Activated T-helper 1 cell treated with anti-CD3 and anti-CD28 coated beads, Interleukin-2, amount 50 U/mL, for 16 hours (primary cell): ENCODE measurements around the gene NDUFA11.
"Not testable (repeated sequence)": the region's sequence is repeated elsewhere in the genome, so short reads cannot be mapped to it uniquely, and the experiment has no call there.

ENCODE experiments used
- DNase-seq, 2 donors: peaks; one replicate each; pipeline ENCODE4 v3.0.0-alpha.2; 2020; ENCODE audit warnings: low read depth in 1 of 2, low spot score in 1 of 2

The NDUFA11 gene

DNA sequence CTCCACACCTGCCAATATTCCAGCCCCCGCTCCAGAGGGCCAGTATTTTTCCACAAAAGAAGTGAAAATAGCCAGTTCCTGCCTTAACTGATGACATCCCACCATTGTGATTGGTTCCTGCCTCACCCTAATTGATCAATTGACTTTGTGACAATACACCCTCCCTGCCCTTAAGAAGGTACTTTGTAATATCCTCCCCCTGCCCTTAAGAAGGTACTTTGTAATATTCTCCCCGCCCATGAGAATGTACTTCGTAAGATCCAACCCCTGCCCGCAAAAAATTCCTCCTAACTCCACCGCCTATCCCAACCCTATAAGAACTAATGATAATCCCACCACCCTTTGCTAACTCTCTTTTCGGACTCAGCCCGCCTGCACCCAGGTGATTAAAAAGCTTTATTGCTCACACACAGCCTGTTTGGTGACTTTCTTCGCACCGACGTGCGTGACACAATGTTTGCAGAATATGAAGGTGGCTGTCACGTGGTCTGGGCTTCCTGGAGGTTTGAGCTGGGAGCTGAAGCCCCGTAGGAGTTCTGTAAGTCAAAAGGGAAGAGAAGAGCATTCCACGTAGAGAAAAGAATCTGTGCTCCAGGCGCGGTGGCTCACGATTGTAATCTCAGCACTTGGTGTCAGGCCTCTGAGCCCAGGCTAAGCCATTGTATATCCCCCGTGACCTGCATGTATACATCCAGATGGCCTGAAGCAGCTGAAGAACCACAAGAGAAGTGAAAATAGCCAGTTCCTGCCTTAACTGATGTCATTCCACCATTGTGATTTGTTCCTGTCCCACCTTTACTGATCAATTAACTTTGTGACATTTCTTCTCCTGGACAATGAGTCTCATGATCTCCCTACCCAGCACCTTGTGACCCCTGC lies 46.1 kb downstream of the NDUFA11 start:
- no peak for DNase-seq

DNA sequence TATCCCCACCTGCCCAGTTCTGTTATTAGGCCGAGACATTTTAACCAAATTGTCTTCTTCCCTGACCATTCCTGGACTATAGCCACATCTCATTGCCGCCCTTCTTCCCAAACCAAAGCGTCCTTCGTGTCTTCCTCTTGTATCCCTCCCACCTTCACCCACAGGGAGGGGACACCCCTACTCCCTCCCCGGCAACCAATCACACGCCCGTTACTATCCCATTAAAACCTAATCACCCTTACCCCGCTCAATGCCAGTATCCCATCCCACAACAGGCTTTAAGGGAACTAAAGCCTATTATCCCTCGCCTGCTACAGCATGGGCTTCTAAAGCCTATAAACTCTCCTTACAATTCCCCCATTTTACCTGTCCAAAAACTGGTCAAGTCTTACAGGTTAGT lies 48.4 kb downstream of the NDUFA11 start:
- DNase-seq = not testable (repeated sequence)

DNA sequence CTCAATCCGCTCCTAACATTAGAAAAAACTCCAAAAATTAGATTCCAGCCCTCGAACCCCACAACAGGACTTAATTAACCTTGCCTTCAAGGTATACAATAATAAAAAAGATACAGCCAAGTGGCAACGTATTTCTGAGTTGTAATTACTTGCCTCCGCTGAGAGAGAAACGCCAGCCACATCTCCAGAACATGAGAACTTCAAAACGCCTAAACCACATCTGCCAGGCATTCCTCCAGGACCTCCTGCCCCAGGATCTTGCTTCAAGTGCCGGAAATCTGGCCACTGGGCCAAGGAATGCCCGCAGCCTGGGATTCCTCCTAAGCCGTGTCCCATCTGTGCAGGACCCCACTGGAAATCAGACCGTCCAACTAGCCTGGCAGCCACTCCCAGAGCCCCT lies 49.5 kb downstream of the NDUFA11 start:
- DNase-seq = not testable (repeated sequence)

DNA sequence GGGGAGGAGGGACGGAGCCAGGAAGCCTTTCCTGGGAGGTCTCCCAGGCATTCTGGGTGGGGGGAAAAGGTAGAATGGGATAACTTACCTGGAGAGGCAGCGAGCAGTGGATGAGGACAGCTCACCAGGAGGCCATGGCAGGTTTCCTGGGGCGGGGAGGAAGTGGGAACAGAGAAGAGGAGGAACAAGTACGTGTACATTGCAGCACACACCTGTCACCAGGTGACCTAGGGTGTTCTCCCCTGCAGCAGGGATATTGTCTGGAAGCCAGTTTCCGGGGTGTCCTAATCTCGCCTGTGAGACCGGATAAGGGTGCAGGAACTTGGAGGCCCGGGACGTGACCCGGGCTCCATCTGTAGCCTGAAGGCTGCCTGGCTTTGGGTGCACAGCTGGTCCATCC lies 52.3 kb downstream of the NDUFA11 start, which contains the start of gene FUT3:
TSS of gene FUT3 (minus strand) at position 148 of the 400 bp plus-strand sequence.
- no peak for DNase-seq

DNA sequence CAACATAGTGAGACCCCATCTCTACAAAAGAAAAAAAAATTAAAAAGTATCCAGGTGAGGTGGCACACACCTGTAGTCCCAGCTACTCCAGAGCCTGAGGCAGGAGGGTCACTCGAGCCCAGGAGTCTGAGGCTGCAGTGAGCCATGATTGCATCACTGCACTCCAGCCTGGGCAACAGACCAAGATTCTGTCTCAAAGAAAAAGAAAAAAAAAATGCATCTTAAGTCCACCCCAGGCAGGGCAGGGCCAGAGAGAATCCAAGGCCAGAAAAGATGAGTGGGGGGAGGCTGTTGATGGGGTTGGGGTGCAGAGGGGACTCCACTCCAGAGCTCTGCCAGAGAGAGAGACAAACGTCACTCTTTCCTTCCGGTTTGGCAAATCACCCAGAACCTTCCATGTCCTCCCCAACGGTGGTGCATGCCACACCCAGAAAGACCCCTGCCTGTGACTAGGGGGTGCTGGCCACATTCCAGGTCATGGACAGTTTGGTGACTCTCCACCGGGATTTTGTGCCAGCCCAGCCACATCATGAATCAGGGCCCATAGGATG lies 52.8 kb downstream of the NDUFA11 start:
- no peak for DNase-seq

DNA sequence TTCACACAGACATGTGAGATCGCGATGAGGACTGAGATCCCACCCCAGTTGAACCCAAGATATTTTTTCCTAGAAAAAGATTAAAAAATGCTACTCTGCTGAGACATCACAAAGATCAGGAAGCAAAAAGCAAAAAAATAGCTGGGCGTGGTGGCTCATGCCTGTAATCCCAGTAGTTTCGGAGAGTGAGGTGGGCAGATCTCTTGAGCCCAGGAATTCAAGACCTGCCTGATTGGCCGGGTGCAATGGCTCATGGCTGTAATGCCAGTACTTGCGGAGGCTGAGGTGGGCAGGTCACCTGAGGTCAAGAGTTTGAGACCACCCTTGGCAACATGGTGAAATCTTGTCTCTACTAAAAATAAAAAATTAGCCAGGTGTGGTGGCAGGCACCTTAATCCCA lies 53.4 kb downstream of the NDUFA11 start:
- DNase-seq = no peak

DNA sequence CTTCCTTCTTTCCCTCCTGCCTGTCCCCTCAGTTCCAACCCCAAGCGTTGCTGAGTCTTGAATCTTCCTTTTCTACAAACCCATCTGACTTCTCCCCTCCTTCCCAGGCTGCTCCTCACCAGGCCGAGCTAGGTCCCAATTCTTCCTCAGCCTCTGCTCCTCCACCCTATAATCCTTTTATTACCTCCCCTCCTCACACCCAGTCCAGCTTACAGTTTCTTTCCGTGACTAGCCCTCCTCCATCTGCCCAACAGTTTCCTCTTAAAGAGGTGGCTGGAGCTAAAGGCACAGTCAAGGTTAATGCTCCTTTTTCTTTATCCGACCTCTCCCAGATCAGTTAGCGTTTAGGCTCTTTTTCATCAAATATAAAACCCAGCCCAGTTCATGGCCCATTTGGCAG lies 55.0 kb downstream of the NDUFA11 start:
- not testable (repeated sequence) for DNase-seq

DNA sequence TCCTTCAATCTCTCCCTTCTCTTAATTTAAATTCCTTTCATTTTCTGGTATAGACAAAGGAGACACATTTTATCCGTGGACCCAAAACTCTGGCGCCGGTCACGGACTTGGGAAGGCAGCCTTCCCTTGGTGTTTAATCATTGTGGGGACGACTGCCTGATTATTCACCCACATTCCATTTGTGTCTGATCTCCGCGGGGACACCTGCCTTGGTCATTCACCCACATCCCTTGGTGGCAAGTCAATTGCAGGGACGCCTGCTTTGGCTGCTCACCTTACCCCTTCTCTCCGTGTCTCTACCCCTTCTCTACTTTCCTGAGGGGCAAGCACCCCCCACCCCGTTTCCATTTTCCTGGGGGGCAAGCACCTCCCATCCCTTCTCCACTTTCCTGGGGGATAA lies 55.7 kb downstream of the NDUFA11 start:
- not testable (repeated sequence) for DNase-seq
